Endometrial microvascular endothelial cells (primary cell): Measurements from ENCODE around the gene CHST13. TPM values are rescaled to one million over a fixed set of nuclear protein-coding genes. Genes with fewer than 3 reads are reported as not detected.

Experiments used
- in situ Hi-C: cut with HindIII; loops from 2 replicates; pipeline ENCODE4 v1.10.0; 2017; ENCODE audit warnings: low sequenced_read_pairs, low pct_unique_long_range_greater_than_20kb; ENCODE audit errors: inconsistent ontology term
- total RNA-seq: library from RNA; depleted of rRNA; stranded (reverse); fragments of >200 nt; gene quantifications from one replicate; pipeline ENCODE4 v1.2.3, GENCODE V29; 2015; ENCODE audit errors: inconsistent ontology term

CHST13 gene
- total RNA-seq, 1 donor from 2014 or later = not detected

DNA sequence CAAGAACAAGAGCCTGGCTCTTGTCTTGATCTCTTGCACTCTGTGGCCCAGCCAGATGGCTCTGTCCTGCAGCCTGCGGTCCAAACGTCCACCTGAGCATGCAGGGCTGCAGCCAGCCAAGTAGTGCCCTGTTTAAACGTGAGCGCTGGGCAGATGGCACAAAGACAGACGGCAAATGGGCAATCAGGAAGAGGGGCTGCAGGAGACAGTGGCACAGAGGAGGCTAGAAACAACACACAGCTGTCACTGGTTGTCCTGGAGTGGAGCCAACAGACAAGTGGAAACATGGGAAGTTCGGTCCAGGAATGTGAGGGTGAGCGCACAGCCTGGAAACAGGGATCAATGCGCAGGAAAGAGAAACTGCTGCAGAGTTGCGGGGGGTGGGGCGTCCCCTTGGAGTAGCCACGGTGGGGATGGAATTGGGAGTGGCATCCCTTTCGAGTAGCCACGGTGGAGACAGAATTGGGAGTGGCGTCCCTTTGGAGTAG is 37.6 kb upstream of the CHST13 start:
- in situ Hi-C loops = no loop called here

DNA sequence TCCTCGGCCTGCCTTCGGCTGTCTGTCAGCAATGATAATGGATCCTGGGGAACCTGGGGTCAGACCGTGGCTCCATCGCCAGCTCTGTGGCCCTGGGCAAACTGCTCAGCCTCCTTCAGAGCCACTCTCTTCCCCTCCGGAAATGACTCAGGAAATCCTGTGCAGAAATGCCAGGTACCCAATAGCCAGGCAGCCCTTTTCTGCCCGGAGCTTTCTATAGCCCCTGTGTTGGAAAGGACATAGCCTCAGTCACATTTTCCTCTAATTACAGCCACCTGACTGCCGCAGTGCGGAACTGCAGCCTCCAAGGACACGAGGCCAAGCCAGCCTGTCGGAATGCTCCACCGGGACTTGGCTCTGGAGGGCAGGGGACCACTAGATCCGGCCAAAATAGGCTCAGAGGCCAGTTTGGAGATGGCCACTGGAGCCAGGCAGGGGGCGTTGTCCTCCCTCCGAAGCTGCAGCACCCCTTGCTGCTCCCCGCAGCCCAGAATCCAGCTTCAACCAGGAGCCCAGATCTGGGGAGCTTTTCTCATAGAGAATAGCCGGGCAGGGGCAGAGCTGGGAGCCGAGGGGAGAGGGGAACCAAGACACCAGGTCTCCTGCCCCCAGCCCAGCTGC is 36.7 kb upstream of the CHST13 start:
- in situ Hi-C loops = no loop called here

DNA sequence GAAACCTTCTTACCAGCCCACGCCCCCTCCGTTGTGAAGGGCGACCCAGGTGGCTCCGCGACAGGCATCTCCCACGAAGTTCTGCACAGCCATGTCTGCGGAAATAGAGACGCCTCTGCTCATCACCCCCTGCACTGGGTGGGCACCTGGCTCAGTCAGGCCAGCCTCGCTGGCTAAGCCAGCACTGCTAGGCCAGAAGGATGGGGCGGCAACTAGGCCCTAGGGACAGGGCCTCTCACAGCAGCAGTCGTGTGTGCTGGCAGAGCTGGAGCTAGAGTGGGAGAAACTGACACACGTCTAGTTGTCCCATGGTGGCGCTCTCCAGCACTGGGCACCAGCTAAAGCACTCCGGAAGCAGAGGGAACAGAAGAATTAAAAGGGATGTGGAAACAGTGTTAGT is 35.8 kb upstream of the CHST13 start:
- in situ Hi-C loops = no loop called here

DNA sequence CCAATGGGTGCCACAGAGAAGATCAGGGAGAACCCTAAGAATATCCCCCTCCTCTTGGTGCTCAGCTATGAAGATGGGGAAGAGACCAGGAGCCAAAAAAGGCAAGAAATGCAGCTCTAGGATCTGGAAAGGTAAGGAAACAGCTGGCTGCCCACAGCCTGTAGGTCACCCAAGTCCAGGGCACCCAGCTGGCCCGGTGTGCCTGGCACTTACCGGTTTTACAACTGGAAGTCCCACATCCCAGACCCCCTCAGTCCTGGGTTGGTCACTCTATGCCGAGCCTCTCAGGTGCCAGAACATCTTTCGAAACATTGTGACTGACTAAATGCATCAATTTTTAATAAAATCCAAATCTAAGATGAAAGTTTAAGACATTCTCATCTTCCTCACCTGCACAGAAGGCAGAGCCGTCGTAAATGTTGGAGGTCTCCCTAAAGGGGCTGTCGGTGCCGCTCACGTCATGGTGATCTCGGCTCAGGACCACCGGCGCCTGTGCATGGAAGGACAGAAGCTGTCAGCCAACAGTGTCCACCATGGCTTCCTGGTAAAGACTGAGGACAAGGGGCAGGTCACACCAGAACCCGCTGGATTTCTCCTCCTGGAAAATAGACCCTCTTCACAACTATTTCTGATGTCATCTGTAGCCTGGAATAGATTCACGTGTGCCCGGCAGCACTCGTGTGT is 34.9 kb upstream of the CHST13 start:
- in situ Hi-C loops = no loop called here

DNA sequence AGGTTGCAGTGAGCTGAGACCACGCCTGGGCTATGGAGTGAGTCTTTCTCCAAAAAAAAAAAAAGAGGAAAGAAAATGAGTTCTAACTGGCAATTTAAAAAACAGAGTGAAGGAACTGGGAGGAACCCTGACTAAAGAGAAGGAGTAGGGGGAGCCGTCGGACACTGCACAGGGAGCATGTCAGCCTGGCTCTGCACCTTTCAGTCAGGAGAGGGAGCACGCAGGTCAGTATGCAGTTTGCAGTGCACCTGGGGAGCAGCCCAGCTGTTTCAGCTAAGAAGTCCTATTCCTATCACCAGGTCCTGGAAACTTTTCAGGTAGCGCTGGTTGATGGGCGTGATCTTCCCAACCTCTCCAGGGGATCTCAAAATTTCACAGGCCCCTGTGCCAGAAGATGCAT is 33.3 kb upstream of the CHST13 start:
- in situ Hi-C loops = no loop called here

DNA sequence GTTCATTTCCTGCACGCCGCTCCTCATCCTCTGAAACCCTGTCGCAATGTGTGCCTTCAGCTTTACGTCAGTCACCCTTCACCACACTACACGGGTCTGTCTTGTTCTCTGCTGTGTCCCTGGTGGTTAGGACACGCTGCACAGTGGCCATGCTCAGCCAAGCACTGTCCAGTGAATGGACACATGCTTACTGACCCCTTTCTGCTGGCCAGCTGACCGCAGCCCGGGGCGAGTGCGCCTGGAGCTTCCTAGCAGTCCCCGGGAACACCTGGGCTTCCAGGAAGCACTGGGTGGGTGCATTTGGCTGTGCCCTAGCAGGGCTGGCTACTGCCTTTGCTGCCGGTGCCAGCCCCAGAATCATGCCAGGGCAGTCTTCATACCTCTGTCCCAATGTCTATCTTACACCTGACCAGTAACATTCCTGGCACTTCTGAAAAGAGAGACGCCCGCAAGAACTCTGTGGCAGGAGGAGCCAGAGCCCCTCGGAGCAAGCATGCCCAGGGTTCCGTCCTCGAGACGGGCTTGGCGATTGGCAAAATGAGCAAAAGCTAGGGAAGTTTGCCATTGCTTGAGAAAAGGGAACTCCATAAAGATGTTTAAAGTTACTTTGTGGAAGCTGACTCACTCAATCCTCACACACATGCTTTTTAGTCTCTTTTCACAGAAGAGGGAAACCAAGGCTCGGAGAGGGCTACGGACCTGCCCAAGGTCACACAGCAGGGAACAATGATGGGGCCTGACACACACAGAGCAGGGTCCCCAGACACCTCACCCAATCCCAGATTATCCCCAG is 32.5 kb upstream of the CHST13 start:
- in situ Hi-C loops = no loop called here

DNA sequence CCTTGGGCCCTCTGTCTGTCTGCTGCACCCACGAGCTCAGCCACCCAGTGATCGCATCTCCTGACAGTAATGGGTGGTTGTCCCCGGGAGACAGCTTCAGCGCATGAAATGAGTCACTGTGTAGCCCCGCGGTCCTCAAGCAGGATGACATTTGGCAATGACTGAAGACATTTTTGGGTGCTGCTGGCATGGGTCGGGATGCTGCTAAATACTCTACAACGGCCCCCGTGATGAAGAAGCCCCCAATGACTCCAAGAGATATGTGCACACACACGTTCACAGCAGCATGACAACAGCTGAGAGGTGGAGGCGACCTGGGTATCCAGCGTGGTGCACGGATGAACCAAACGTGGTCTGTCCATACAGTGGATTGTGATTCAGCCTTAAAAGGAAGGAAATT is 30.9 kb upstream of the CHST13 start:
- in situ Hi-C loops = no loop called here

DNA sequence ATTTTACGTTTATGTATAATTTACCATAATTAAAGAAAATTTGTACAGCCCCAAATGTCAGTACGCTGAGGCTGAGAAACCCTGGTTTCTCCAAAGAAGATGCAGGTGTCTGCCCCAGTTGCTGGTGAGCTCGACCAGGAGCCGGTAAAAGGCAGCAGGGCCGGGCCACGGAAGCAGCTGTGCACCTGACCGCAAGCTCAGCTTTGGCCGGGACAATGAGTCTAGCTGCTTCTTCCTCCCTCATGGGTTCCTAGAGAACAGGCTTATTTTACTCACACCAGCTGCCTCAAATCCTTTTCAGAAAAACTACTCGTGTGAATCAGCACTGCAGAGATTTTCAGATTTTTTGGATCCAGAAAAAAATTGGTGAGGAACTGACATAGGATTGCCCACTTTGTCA is 30.2 kb upstream of the CHST13 start:
- in situ Hi-C loops = no loop called here

DNA sequence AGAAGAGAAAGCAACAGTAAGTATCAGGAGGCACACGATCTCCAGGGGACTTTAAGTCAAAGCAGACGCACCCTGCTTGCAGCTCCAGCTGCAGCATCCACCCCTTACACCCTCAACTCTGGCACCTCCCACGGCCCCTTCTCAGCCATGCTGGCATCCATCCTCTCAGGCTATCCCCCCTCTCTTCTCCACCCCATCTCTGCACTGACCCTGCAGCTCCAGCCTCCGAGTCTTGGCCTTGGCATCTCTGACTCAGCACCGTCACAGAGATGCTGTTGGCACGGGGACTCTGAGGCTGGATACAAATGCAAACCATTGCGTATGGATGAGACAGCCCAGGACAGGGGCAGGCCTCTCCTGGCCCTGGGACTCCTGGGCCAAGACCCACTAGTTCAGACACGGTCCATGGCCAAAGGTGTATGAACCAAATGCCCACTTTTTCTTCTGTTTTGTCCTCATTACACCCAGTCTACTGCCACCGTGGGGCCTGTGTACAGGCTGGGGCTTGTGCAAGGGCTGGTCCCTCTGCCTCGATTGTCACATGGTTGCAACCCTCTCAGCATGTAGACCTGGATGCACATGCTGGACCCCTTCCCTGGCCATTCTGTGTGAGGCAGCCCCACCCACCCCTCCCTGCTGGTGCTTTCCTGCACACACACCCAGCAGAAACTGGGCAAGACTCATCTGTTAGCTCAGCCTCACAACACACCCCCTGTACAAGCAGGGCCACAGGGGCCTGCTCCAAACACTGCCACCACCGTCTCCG is 29.6 kb upstream of the CHST13 start:
- in situ Hi-C loops = no loop called here

DNA sequence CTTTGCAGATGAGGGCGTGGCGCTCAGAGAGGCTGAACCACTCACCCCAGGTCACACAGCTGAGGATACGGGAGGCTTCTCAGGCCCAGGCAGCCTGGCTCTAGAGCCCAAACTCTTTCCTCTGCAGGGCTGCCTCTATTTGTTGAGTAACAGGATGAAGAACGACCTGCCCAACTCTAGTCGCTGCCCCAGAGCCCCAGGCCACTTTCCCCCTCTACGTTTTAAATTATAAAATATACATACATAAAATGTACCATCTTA is 29.1 kb upstream of the CHST13 start:
- in situ Hi-C loops = no loop called here

DNA sequence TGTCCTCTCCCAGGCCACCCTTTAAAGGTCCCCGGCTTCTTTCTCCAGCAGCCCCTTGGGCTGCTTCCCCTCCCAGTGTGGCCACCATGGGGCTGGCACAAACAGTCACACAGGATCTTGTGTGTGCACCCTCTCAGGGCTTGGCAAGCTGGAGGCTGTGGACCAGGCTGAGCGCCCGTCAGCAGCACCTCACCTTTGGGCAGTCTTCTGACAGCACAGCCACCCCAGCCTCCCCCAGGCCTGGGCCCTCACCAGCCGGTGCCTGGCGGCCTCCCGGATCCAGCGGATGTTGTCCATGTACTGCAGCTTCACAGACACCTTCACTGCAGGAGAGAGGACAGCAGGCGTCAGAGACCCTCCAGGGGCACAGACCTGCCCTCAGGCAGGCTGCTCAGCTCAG is 28.2 kb upstream of the CHST13 start:
- in situ Hi-C loops = no loop called here

DNA sequence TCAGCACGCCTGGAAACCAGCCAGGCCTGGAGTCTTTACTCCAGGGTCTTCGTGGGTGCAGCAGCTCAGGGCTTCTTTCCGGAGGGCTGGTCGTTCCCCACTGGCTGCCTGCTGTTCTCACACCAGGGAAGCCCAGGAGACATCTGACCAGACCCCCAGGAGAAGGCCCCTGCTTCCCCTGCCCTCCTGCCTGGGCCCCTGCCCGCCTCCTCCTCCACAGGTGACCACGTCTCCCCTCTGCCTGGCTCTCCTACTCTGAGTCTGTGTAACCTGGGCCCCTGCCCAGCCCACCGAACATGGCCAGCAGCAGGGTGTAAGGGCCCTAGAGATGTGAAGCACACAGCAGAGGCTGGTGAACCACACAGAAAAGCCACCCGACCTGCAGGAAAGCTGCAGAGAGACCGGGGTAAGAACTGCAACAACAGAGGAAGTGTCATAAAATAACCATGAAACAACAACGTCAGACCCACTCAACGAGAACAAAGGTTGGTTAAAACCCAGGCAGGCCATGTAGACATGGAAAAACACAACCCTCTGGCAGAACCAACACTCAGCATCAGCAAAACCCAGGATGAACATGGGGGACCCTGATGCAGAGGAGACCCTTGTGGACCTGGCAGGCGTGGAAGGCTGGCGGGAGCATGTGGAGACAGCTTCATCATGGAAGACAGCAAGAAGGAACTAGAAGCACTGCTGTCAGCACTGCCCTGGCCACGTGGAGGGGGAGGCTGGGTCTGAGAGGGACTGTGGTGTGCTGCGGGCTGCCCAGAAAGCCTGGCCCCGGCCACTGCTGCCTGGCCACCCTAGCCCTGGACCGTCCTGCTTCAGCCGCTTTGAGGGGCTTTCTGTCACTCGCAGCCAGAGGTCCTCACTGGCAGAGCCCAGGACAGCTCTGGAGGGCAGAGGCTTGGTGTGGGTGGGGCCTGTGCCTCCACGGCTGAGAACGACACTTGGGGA is 26.8 kb upstream of the CHST13 start:
- in situ Hi-C loops = no loop called here

DNA sequence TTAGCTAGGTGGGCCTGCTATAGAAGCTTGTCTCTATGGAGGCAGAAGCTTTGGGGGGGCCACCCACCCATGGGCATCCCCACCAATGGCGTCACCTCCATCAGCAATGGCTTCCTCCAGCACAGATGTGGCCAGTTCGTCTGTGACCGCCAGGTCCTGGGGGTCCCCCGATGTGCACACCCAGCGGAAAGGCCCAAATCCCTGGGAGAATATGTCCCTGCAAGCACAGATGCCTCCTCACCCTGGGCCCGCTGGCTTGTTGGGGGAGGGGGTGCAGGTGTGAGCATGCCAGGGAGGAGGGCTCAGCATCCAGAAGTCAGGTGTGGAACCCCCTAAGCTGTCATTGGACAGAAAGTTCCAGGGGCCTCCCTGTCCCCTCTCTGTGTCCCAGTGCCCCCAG is 26.0 kb upstream of the CHST13 start:
- in situ Hi-C loops = no loop called here

DNA sequence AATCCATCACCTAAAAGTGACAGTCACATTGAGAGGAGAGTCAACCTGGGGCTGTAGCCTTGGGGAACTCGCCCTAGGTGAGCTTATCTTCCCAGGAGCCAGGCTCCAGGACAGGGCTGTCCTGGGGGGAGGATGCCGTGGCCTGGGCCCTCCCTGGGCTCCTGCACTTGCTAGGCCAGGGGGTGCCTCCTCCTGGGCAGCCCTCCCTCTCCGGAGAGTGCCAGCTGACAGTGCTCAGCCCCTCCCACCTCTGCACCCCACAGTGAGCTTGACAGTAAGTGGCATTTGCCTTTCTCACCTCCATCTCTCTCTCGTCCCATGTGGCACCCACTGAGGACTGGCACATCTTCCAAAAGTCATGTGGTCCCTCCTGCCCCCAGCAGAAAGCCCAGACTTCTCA is 25.5 kb upstream of the CHST13 start:
- in situ Hi-C loops = no loop called here

DNA sequence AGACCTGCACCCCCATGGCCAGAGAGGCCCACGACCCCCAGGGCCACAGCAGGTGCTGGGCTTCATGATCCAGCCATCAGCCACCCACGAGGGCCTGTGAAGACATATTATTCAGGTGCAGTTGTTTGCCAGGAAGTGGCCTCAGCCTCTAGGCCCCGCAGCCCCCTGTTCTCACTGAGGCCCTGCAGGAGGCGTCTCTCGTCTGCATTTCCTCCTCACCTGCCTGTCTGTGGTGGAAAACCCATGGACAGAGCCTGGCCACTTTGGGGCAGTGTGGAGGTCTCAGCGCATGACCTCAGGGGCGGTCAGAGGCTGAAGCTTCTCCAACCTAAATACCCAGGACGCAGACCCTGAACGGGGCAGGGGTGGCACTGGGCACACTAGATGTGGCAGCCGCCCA is 25.0 kb upstream of the CHST13 start:
- in situ Hi-C loops = no loop called here

DNA sequence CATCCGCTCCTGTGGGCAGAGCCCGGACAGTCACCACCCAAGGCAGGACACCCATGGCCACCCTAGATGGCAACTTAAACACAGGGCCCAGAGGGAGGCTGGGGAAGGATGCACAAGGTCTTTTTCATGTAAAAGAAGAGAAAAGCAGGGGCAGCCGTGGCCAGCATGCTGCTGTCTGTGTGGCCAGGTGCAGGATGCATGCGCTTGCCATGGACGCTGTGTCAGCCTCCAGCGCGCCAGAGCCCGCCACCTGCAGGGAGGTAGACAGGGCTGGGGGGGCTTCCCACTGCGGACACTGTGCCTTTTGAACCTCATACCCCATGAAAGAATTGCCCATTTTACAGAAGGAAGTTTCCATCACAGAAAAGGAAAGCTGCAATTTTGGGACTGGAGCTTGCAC is 24.6 kb upstream of the CHST13 start:
- in situ Hi-C loops = no loop called here

DNA sequence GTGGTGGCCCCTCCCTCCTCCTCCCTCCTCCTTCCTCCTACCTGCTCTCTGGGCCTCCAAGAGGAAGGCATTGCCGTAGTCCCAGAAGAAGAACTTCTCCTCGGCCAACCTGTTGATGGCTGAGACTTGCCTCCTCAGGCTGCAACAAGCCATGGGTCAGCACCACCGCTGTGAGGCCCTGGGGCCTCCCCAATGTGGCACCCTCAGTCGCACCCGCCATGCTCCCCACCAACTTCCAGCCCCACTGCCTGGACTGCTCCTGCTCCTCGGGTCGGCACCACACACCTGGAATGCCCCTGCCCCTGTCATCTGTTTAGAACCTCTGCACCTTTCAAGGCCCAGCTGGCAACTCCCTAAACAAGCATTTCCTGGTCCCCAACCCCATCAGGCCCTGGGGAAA is 23.9 kb upstream of the CHST13 start:
- in situ Hi-C loops = no loop called here

DNA sequence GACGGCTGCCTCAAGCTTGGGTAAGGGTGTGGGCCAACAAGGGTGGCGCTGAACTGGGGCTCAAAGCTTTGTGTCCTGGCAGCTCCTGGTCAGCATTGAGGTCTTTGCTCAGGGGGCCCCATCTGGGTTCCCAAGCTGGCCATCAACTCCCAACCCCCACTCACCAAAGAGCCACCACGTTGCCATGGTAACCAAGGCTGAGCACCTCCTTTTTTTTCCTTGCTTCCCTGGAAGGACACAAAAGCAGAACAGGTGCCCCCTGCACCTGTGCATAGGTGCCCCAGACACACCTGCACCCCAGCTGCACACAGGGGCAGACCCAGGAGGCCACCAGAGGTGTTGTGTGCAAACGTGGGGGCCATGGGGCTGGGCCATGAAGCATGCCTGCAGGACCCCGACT is 22.9 kb upstream of the CHST13 start:
- in situ Hi-C loops = no loop called here

DNA sequence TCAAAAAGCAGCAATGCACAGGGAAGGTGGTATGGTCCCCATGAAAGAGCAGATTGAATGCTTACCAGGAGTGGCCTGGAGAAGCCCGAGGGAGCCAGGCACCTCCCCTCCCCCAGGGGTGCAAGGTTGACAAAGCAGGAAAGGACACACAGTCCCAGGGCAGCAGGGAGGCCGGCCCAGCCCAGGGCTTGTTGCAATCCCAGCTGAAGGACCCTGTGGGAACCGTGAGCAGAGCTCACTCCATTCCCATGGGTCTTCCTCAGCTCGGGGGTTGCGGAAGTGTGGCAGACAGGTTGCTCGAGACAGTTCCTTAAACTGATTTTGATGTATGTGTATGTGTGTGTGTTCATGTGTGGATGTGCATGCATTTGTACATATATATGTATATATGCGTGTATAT is 22.2 kb upstream of the CHST13 start:
- in situ Hi-C loops = no loop called here
